K562 (cell line): ENCODE measurements around the gene PLCB4. TPM values are rescaled to one million over a fixed set of nuclear protein-coding genes. Genes with fewer than 3 reads are reported as not detected.

ENCODE experiments used
- ATAC-seq: fragments of 200-7000 bp; cut with Tn5 transposase; 3 replicates; pipeline ENCODE4 v1.9.1; 2020; ENCODE audit warnings: moderate library complexity
- BruUV-seq: library from RNA; stranded (reverse); fragments of 400-500 nt; replicated peaks from 2 replicates; lab custom pipeline; 2021; lab: Mats Ljungman, UMichigan
- CTCF ChIA-PET: fragments of 300-600 bp; formaldehyde crosslinking; extraction: SDS; loops from one replicate; lab custom pipeline; 2021; ENCODE audit warnings: low intra/inter-chr PET ratio; lab: Yijun Ruan, JAX
- POLR2A ChIA-PET: fragments of 300-600, 350-650 bp; sonication (Branson Sonifier 250); formaldehyde crosslinking; extraction: SDS; loops from one replicate; lab custom pipeline; 2021; ENCODE audit warnings: antibody characterized with exemption, inconsistent platforms; lab: Yijun Ruan, JAX
- DNase-seq, 4 experiments: peaks; one replicate each; pipeline versions ENCODE4 v3.0.0 to v3.0.0-alpha.2; 2011 to 2018; ENCODE audit warnings: low spot score in 3 of 4, mixed read lengths in 3 of 4; ENCODE audit errors: extremely low read depth in 1 of 4
- FAIRE-seq: peaks from 2 replicates; lab custom pipeline; 2011; peaks lifted over from hg19 to GRCh38; lab: Jason Lieb, UNC
- H2AFZ ChIP-seq: 2 replicates; pipeline ENCODE4 v1.6.0; 2011; ENCODE audit warnings: low read depth, low read length, control low read depth, inconsistent platforms
- H3K27ac ChIP-seq: fragments of 200-600 bp; 3 replicates; pipeline ENCODE4 v1.8.0; 2011; ENCODE audit warnings: low read depth, mild to moderate bottlenecking, control low read depth, inconsistent platforms, low read length, moderate library complexity, mixed read lengths; ENCODE audit errors: extremely low read depth
- H3K27me3 ChIP-seq, 2 experiments: fragments of 300-600 bp in 1 of 2; 2 replicates in 1 of 2; 3 replicates in 1 of 2; pipeline versions ENCODE4 v1.6.0 to v1.8.0; 2011; ENCODE audit warnings: inconsistent platforms in 2 of 2, low read length in 2 of 2, mild to moderate bottlenecking in 1 of 2, mixed read lengths in 1 of 2, moderate library complexity in 1 of 2; ENCODE audit not compliant: control insufficient read depth in 2 of 2, insufficient read depth in 2 of 2
- H3K36me3 ChIP-seq: fragments of 300-600 bp; 3 replicates; pipeline ENCODE4 v1.8.0; 2011; ENCODE audit warnings: mild to moderate bottlenecking, low read length, inconsistent platforms; ENCODE audit not compliant: control insufficient read depth, insufficient read depth
- H3K4me1 ChIP-seq, 2 experiments: fragments of 200-600 bp in 1 of 2; replicated peaks in 1 of 2; 2 replicates in 1 of 2; 3 replicates in 1 of 2; pipeline versions ENCODE4 v1.5.1 to v1.8.0; 2011; ENCODE audit warnings: inconsistent platforms in 2 of 2, low read length in 2 of 2, mild to moderate bottlenecking in 1 of 2, mixed read lengths in 1 of 2, moderate library complexity in 1 of 2; ENCODE audit not compliant: control insufficient read depth in 2 of 2, insufficient read depth in 2 of 2
- H3K4me2 ChIP-seq: 2 replicates; pipeline ENCODE4 v1.6.1; 2011; ENCODE audit warnings: low read length, control low read depth, inconsistent platforms, mixed read lengths; ENCODE audit not compliant: insufficient read depth
- H3K4me3 ChIP-seq: fragments of 200-600 bp; sonication (generic), shearing (Covaris generic); 2 replicates; pipeline ENCODE4 v1.5.1; 2016; ENCODE audit warnings: control low read depth, inconsistent platforms
- H3K79me2 ChIP-seq: fragments of 200-600 bp; 3 replicates; pipeline ENCODE4 v1.8.0; 2011; ENCODE audit warnings: low read length, inconsistent platforms; ENCODE audit not compliant: control insufficient read depth, insufficient read depth
- H3K9ac ChIP-seq, 2 experiments: 2 replicates each; pipeline versions ENCODE4 v1.6.0 to v1.6.1; 2011; ENCODE audit warnings: low read depth in 2 of 2, low read length in 2 of 2, control low read depth in 1 of 2, inconsistent platforms in 1 of 2, mild to moderate bottlenecking in 1 of 2, mixed read lengths in 1 of 2; ENCODE audit not compliant: insufficient read depth in 1 of 2
- H3K9me1 ChIP-seq: one replicate; pipeline ENCODE4 v1.6.0; 2011; ENCODE audit warnings: inconsistent platforms, mild to moderate bottlenecking, low read length, moderate library complexity; ENCODE audit not compliant: control insufficient read depth, insufficient read depth
- H3K9me3 ChIP-seq: replicated peaks from 2 replicates; pipeline ENCODE4 v1.5.1; 2011; ENCODE audit warnings: low read depth, low read length, inconsistent platforms; ENCODE audit not compliant: control insufficient read depth, insufficient read depth
- H4K20me1 ChIP-seq: replicated peaks from 2 replicates; pipeline ENCODE4 v1.6.1; 2011; ENCODE audit warnings: low read length, inconsistent platforms, mixed read lengths; ENCODE audit not compliant: control insufficient read depth, insufficient read depth
- DACH1 ChIP-seq: fragments of 450-650 bp; IDR thresholded peaks from 2 replicates; pipeline ENCODE4 v1.6.1; 2018; ENCODE audit not compliant: partially characterized antibody
- ESRRB ChIP-seq: fragments of 250-450 bp; sonication (Bioruptor Pico); IDR thresholded peaks from 2 replicates; pipeline ENCODE4 v1.5.0; 2020; ENCODE audit warnings: mild to moderate bottlenecking, moderate library complexity, borderline replicate concordance
- FOXK1 ChIP-seq: sonication (generic); formaldehyde crosslinking; IDR thresholded peaks from 2 replicates; pipeline ENCODE4 v1.8.0; 2022; ENCODE audit warnings: missing genetic modification reagents, mild to moderate bottlenecking, borderline replicate concordance
- ILF3 ChIP-seq: fragments of 450-650 bp; IDR thresholded peaks from 2 replicates; pipeline ENCODE4 v1.6.1; 2018; ENCODE audit warnings: antibody characterized with exemption, mild to moderate bottlenecking, moderate library complexity, borderline replicate concordance
- MAFF ChIP-seq: IDR thresholded peaks from 2 replicates; pipeline ENCODE4 v1.6.1; 2012; ENCODE audit warnings: low read length, improper control_type of control experiment
- MAFK ChIP-seq: IDR thresholded peaks from 2 replicates; pipeline ENCODE4 v1.6.1; 2011; ENCODE audit warnings: low read length, improper control_type of control experiment
- SAP30 ChIP-seq: fragments of 200-600 bp; sonication (generic); IDR thresholded peaks from 2 replicates; pipeline ENCODE4 v1.6.1; 2012; ENCODE audit warnings: borderline replicate concordance, low read depth, mild to moderate bottlenecking, moderate library complexity, low read length, control low read depth, inconsistent platforms; ENCODE audit not compliant: insufficient read depth, poor library complexity, severe bottlenecking
- TCF7 ChIP-seq: sonication (generic); IDR thresholded peaks from 2 replicates; pipeline ENCODE4 v1.6.1; 2016; ENCODE audit warnings: antibody characterized with exemption, borderline replicate concordance
- ZNF274 ChIP-seq: IDR thresholded peaks from 2 replicates; pipeline ENCODE4 v1.6.1; 2011; ENCODE audit warnings: low read depth, mild to moderate bottlenecking, low read length, moderate library complexity, borderline replicate concordance
- ZNF785 ChIP-seq: fragments of 250-450 bp; sonication (Bioruptor Pico); IDR thresholded peaks from 2 replicates; pipeline ENCODE4 v1.4.0; 2020; ENCODE audit warnings: mild to moderate bottlenecking
- WGBS: fragments of 100-300 bp; shearing (Covaris generic); methylation state at CpG from one replicate; pipeline ENCODE4 v1.1.6; 2016; ENCODE audit warnings: low coverage, mixed read lengths; ENCODE audit not compliant: insufficient coverage; ENCODE audit errors: missing lambda C conversion rate; 5-methylcytosine and 5-hydroxymethylcytosine counted together
- in situ Hi-C: fragments of 300-500 bp; cut with MboI; formaldehyde crosslinking; loops from 4 replicates; pipeline ENCODE4 v1.15.0; 2018; ENCODE audit warnings: inconsistent platforms, mixed read lengths
- intact Hi-C: fragments of 100-400 bp; cut with micrococcal nuclease; formaldehyde crosslinking; loops from 2 replicates; pipeline ENCODE4 v1.14.2; 2022
- polyA plus RNA-seq, 8 experiments: library from polyadenylated mRNA; depleted of rRNA in 4 of 8; stranded (reverse) in 5 of 8; unstranded in 3 of 8; fragments of >200 nt; fragmentation: Nextera tagmentation in 2 of 8; fragmentation: Illumina TruSeq in 1 of 8; extraction: Ambion mirVana in 2 of 8; extraction: Trizol in 1 of 8; gene quantifications; 2 replicates each; pipeline versions ENCODE4 v1.2.1 to v1.2.3, GENCODE V29; 2011 to 2014; ENCODE audit warnings: inconsistent platforms in 1 of 8, missing spikeins in 1 of 8
- total RNA-seq, 7 experiments: library from RNA; depleted of rRNA in 6 of 7; stranded (reverse); fragments of >200 nt in 6 of 7; fragmentation: Illumina TruSeq in 2 of 7; extraction: Trizol in 2 of 7; gene quantifications; 2 replicates each; pipeline versions ENCODE4 v1.2.1 to v1.2.3, GENCODE V29; 2011 to 2021; ENCODE audit warnings: low replicate concordance in 1 of 7
- TF ChIP-seq, protein P1 (sequence below): sonication (generic); formaldehyde crosslinking; IDR thresholded peaks from 2 replicates; pipeline ENCODE4 v1.8.0; 2022; ENCODE audit warnings: missing genetic modification reagents, mild to moderate bottlenecking, moderate library complexity, borderline replicate concordance

The PLCB4 gene
- total and polyA plus RNA-seq, 9 of the 15 experiments (the other 6 are each of a cell fraction or from before 2014, with no cell fraction given) = 0.20 to 2.9 (median 0.52) TPM

DNA sequence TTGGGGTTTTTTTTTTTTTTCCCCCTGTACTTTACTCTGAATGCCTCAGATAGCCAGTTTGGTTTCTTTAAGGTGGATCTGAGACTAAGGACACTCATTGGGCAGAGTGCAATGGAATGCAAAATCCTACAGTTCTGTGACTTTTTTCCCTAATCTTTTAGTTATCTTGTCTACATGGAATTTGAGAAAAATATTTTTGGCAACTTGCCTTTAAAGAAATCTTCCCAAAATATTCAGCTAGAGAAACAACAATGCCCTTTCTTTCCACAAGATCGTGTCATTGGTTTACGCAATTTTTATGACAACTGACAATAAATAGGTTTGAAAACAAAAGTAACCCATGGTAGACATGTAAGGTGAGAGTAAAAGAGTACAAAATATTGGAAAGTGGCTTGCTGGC lies 273.8 kb downstream of the PLCB4 start:
- H3K9ac ChIP-seq = no peak overlapping the region
- WGBS = 4% methylated on average over 2 of the region's 2 CpGs
- ChIA-PET CTCF (no interaction called here), POLR2A (no interaction called here)
- ATAC-seq (no peak), FAIRE-seq (no peak), DNase-seq (no peak)
- no peaks in the 10 kb centered on the region for H3K79me2 ChIP-seq
- no peaks in the 10 kb centered on the region for H3K9me1 ChIP-seq
- H3K9me3 ChIP-seq = no peaks in the 10 kb centered on the region
- in situ Hi-C loops = no loop called here
- no peak overlapping the region for H2AFZ ChIP-seq
- no peak overlapping the region for H3K4me2 ChIP-seq
- no TSS peak for BruUV-seq
- TF ChIP-seq ILF3 (no peak), TCF7 (no peak), ZNF274 (no peak), MAFK (no peak), MAFF (no peak), ZNF785 (no peak), DACH1 (no peak), SAP30 (no peak), ESRRB (CRISPR knock-in tag) (no peak), FOXK1 (CRISPR knock-in tag) (no peak)
- TF ChIP-seq, protein P1, sequence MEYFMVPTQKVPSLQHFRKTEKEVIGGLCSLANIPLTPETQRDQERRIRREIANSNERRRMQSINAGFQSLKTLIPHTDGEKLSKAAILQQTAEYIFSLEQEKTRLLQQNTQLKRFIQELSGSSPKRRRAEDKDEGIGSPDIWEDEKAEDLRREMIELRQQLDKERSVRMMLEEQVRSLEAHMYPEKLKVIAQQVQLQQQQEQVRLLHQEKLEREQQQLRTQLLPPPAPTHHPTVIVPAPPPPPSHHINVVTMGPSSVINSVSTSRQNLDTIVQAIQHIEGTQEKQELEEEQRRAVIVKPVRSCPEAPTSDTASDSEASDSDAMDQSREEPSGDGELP (CRISPR knock-in tag) = no peak
- no peaks in the 10 kb centered on the region for H4K20me1 ChIP-seq
- no peak overlapping the region for H3K4me3 ChIP-seq
- no peak overlapping the region for H3K27ac ChIP-seq
- H3K36me3 ChIP-seq = no peaks in the 10 kb centered on the region
- H3K4me1 ChIP-seq = no peaks in the 10 kb centered on the region
- H3K27me3 ChIP-seq = no peaks in the 10 kb centered on the region
- intact Hi-C loops = no loop called here
